Measurements from ENCODE around the gene OR6K2. TPM values are rescaled to one million over a fixed set of nuclear protein-coding genes. Genes with fewer than 3 reads are reported as not detected.

OR6K2 gene
- total RNA-seq: not detected in 2 replicates

GRCh38 chr1:158700552-158700951 is at the start of gene OR6K2:
OR6K2 (minus strand) TSS chr1:158700652; CDS start chr1:158700652, 0 bp downstream.

GRCh38 chr1:158720620-158721019 is 20.2 kb upstream of the OR6K2 start, which contains the start of gene OR6K3:
OR6K3 (minus strand) TSS chr1:158720720; CDS start chr1:158718115, 2,605 bp downstream.

GRCh38 chr1:158686111-158687009 is 14.1 kb downstream of the OR6K2 start, which contains the start of gene SPTA1:
SPTA1 (minus strand) TSS chr1:158686715; CDS start chr1:158686517, 198 bp downstream.

Other genes with a start within 250 kb of the OR6K2 start
- gene OR10K1, start 238.8 kb downstream of the OR6K2 start, total RNA-seq: not detected in 2 replicates
- not detected in 2 replicates for gene OR10R2, start 228.4 kb downstream of the OR6K2 start, total RNA-seq
- not detected in 2 replicates for gene OR6Y1, start 146.2 kb downstream of the OR6K2 start, total RNA-seq
- not detected in 2 replicates for gene OR6P1, start 130.1 kb downstream of the OR6K2 start, total RNA-seq
- gene OR10X1, start 120.8 kb downstream of the OR6K2 start, total RNA-seq: not detected in 2 replicates
- not detected in 2 replicates for gene OR10Z1, start 95.4 kb downstream of the OR6K2 start, total RNA-seq
- gene SPTA1, start 13.9 kb downstream of the OR6K2 start, total RNA-seq: not detected in 2 replicates
- not detected in 2 replicates for gene OR6K3, start 20.1 kb upstream of the OR6K2 start, total RNA-seq
- not detected in 2 replicates for gene OR6K6, start 54.1 kb upstream of the OR6K2 start, total RNA-seq
- not detected in 2 replicates for gene OR6N1, start 71.5 kb upstream of the OR6K2 start, total RNA-seq
- gene OR6N2, start 80.6 kb upstream of the OR6K2 start, total RNA-seq: not detected in 2 replicates
- gene MNDA, start 130.7 kb upstream of the OR6K2 start, total RNA-seq: not detected in 2 replicates
- not detected in 2 replicates for gene PYHIN1, start 230.9 kb upstream of the OR6K2 start, total RNA-seq

Measured in cardiac atrium fibroblast (primary cell).